HL-60 (cell line): ENCODE data around the gene UMPS.
"Not testable (repeated sequence)": the region's sequence is repeated elsewhere in the genome, so short reads cannot be mapped to it uniquely, and the experiment has no call there.

Experiments used
- POLR2AphosphoS5 ChIP-seq: IDR thresholded peaks from 2 replicates; pipeline ENCODE4 v1.6.1; 2012; ENCODE audit warnings: low read depth
- TF ChIP-seq, protein P1 (sequence below): IDR thresholded peaks from one replicate; pipeline ENCODE4 v1.5.1; 2011; ENCODE audit warnings: low read length, control low read depth, inconsistent platforms; ENCODE audit not compliant: insufficient read depth
- TF ChIP-seq, protein P2 (sequence below): IDR thresholded peaks from 2 replicates; pipeline ENCODE4 v1.6.1; 2012; ENCODE audit warnings: low read depth; ENCODE audit not compliant: insufficient replicate concordance

DNA sequence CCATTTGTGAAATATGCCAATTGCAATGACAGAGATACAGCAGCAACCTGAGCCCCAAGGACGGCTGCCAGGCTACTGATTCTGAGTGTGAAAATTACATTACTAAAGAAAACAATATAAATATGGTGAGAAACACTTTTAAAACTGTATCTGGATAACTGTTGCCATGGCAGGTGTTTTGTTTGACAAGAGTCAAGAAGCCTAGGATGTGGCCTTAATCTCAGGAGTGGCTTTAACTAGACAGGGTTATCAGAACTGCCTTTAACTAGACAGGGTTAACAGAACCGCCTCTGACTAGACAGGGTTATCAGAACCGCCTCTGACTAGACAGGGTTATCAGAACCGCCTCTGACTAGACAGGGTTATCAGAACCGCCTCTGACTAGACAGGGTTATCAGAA is 58.9 kb downstream of the UMPS start:
- TF ChIP-seq, protein P1, sequence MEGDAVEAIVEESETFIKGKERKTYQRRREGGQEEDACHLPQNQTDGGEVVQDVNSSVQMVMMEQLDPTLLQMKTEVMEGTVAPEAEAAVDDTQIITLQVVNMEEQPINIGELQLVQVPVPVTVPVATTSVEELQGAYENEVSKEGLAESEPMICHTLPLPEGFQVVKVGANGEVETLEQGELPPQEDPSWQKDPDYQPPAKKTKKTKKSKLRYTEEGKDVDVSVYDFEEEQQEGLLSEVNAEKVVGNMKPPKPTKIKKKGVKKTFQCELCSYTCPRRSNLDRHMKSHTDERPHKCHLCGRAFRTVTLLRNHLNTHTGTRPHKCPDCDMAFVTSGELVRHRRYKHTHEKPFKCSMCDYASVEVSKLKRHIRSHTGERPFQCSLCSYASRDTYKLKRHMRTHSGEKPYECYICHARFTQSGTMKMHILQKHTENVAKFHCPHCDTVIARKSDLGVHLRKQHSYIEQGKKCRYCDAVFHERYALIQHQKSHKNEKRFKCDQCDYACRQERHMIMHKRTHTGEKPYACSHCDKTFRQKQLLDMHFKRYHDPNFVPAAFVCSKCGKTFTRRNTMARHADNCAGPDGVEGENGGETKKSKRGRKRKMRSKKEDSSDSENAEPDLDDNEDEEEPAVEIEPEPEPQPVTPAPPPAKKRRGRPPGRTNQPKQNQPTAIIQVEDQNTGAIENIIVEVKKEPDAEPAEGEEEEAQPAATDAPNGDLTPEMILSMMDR = not testable (repeated sequence)
- TF ChIP-seq, protein P2, sequence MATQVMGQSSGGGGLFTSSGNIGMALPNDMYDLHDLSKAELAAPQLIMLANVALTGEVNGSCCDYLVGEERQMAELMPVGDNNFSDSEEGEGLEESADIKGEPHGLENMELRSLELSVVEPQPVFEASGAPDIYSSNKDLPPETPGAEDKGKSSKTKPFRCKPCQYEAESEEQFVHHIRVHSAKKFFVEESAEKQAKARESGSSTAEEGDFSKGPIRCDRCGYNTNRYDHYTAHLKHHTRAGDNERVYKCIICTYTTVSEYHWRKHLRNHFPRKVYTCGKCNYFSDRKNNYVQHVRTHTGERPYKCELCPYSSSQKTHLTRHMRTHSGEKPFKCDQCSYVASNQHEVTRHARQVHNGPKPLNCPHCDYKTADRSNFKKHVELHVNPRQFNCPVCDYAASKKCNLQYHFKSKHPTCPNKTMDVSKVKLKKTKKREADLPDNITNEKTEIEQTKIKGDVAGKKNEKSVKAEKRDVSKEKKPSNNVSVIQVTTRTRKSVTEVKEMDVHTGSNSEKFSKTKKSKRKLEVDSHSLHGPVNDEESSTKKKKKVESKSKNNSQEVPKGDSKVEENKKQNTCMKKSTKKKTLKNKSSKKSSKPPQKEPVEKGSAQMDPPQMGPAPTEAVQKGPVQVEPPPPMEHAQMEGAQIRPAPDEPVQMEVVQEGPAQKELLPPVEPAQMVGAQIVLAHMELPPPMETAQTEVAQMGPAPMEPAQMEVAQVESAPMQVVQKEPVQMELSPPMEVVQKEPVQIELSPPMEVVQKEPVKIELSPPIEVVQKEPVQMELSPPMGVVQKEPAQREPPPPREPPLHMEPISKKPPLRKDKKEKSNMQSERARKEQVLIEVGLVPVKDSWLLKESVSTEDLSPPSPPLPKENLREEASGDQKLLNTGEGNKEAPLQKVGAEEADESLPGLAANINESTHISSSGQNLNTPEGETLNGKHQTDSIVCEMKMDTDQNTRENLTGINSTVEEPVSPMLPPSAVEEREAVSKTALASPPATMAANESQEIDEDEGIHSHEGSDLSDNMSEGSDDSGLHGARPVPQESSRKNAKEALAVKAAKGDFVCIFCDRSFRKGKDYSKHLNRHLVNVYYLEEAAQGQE = not testable (repeated sequence)
- not testable (repeated sequence) for TF ChIP-seq POLR2AphosphoS5
